ENCODE measurements around the gene CHCHD5. TPM values are rescaled to one million over a fixed set of nuclear protein-coding genes. Genes with fewer than 3 reads are reported as not detected.
"Not testable (repeated sequence)": the region's sequence is repeated elsewhere in the genome, so short reads cannot be mapped to it uniquely, and the experiment has no call there.

Gene CHCHD5
- total RNA-seq, 1 donor from 2014 or later = 30.4 TPM

DNA sequence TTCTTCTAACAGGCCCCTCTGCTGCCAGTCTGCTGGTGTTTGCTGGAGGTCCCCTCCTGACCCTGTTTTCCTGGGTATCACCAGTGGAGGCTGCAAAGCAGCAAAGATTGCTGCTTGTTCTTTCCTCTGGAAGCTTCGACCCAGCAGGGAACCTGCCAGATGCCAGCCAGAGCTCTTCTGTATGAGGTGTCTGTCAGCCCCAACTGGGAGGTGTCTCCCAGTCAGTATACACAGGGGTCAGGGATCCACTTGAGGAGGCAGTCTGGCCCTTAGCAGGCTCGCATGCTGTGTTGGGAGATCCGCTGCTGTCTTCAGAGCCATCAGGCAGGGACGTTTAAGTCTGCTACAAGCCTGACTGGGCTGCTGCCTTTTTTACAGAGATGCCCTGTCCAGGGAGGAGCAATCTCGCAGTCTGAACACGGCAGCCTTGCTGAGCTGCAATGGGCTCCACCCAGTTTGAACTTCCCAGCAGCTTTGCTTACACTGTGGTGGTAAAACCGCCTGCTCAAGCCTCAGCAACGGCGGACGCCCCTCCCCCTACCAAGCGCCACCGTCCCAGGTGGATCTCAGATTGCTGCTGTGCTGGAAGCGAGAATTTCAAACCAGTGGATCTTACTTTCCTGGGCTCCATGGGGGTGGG lies 29.9 kb downstream of the CHCHD5 start:
- no peak for DNase-seq (ENCODE audit: low read depth)
- H3K4me3 ChIP-seq (ENCODE audit: low read depth, low read length) = no peak overlapping the region
- TF ChIP-seq, protein P1, sequence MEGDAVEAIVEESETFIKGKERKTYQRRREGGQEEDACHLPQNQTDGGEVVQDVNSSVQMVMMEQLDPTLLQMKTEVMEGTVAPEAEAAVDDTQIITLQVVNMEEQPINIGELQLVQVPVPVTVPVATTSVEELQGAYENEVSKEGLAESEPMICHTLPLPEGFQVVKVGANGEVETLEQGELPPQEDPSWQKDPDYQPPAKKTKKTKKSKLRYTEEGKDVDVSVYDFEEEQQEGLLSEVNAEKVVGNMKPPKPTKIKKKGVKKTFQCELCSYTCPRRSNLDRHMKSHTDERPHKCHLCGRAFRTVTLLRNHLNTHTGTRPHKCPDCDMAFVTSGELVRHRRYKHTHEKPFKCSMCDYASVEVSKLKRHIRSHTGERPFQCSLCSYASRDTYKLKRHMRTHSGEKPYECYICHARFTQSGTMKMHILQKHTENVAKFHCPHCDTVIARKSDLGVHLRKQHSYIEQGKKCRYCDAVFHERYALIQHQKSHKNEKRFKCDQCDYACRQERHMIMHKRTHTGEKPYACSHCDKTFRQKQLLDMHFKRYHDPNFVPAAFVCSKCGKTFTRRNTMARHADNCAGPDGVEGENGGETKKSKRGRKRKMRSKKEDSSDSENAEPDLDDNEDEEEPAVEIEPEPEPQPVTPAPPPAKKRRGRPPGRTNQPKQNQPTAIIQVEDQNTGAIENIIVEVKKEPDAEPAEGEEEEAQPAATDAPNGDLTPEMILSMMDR (conservative IDR thresholded peaks at IDR 0.05; ENCODE audit: low read depth, low read length) = no peak

DNA sequence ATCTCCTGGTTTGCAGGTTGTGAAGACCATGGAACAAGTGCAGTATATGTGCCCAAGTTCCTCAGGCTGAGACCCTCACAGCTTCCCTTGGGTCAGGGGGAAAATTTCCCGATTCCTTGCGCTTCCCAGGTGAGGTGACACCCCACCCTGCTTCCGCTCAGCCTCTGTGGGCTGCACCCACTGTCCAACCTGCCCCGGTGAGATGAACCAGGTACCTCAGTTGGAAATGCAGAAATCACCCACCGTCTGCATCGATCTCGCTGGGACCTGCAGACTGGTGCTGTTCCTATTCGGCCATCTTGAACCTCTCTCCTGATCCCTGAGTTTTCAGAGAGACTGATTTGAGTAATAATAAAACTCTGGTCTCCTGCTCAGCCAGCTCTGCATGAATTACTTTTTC lies 30.6 kb downstream of the CHCHD5 start:
- H3K4me3 ChIP-seq (ENCODE audit: low read depth, low read length) = no peak overlapping the region
- DNase-seq (ENCODE audit: low read depth) = no peak
- TF ChIP-seq, protein P1 (conservative IDR thresholded peaks at IDR 0.05; ENCODE audit: low read depth, low read length) = no peak

DNA sequence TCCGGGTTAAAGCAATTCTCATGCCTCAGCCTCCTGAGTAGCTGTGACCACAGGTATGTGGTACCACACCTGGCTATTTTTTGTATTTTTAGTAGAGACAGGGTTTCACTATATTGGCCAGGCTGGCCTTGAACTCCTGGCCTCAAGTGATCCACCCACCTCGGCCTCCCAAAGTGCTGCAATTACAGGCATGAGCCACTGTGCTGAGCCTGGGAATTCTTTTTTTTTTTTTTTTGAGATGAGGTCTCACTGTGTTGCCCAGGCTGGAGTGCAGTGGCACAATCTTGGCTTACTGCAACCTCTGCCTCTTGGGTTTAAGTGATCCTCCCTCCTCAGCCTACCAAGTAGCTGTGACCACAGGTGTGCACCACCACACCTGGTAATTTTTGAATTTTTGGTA lies 31.4 kb downstream of the CHCHD5 start:
- DNase-seq (ENCODE audit: low read depth); H3K4me3 ChIP-seq (ENCODE audit: low read depth, low read length): not testable (repeated sequence)

DNA sequence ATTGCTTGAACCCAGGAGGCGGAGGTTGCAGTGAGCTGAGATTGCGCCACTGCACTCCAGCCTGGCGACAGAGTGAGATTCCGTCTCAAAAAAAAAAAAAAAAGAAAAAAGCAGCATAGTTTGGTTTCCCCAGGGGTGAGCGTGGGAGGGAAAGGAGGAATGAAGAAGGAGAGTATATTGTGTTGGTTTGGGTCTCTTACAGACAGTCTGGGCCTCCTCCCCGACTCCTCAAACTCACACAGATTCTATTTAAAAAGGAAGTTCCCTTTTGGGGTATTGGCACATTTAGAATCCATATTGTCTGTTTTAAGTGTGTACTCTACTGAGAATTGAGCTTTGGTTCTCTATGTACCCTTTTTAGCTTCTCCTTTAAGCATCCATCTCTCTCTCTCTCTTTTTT lies 34.0 kb downstream of the CHCHD5 start:
- TF ChIP-seq, protein P1 (conservative IDR thresholded peaks at IDR 0.05; ENCODE audit: low read depth, low read length) = no peak
- no peak overlapping the region for H3K4me3 ChIP-seq (ENCODE audit: low read depth, low read length)
- DNase-seq (ENCODE audit: low read depth) = no peak

DNA sequence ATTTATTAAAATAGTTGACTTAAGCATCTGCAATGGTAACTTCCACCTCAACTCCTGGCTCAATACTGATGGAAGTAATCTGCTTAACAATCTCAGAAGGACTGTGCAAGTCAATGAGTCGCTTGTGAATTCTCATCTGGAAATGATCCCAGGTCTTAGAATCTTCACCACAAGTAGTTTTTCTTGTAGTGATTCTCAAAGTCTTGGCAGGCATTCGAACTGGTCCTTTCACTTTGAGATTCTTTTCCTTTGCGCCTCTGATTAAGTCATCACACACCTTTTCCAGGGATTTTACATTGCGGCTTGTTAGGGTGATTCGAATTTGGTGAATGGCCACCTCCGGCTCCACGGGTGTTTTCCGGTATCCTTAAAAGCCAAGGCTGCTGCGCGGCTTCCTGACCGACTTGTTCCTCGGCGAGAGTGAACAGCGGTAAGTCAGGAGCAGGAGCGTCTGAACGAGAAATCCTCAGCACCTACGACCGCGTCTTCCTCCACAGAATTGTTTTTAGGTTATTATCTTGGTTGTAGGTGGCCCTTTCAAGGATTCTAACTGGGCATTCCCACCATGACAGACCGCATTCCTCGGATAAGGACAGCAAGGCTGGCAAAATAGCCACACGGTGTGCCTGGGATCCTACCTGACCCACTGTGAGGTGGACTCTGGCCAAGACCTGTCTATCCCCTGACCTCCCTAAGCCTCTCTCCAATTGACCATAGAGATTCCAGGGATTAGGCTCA lies 37.5 kb downstream of the CHCHD5 start:
- TF ChIP-seq, protein P1 (conservative IDR thresholded peaks at IDR 0.05; ENCODE audit: low read depth, low read length) = no peak
- no peak overlapping the region for H3K4me3 ChIP-seq (ENCODE audit: low read depth, low read length)
- DNase-seq (ENCODE audit: low read depth) = no peak

DNA sequence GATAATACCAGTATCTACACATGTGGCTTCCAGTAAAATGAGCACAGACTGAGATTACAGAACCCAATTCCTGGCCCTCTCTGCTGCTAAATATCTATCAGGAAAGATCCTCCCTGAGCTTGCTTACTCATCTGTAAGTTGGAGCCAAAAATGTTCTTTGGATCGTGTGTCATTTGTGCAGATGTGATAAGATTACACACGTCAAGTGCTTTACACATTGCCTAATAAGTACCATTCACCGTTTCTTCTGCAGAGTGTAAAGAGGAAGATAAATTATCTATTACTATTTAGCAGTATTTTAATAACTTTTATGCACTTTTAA lies 38.1 kb downstream of the CHCHD5 start:
- TF ChIP-seq, protein P1 (conservative IDR thresholded peaks at IDR 0.05; ENCODE audit: low read depth, low read length) = no peak
- no peak for DNase-seq (ENCODE audit: low read depth)
- no peak overlapping the region for H3K4me3 ChIP-seq (ENCODE audit: low read depth, low read length)

DNA sequence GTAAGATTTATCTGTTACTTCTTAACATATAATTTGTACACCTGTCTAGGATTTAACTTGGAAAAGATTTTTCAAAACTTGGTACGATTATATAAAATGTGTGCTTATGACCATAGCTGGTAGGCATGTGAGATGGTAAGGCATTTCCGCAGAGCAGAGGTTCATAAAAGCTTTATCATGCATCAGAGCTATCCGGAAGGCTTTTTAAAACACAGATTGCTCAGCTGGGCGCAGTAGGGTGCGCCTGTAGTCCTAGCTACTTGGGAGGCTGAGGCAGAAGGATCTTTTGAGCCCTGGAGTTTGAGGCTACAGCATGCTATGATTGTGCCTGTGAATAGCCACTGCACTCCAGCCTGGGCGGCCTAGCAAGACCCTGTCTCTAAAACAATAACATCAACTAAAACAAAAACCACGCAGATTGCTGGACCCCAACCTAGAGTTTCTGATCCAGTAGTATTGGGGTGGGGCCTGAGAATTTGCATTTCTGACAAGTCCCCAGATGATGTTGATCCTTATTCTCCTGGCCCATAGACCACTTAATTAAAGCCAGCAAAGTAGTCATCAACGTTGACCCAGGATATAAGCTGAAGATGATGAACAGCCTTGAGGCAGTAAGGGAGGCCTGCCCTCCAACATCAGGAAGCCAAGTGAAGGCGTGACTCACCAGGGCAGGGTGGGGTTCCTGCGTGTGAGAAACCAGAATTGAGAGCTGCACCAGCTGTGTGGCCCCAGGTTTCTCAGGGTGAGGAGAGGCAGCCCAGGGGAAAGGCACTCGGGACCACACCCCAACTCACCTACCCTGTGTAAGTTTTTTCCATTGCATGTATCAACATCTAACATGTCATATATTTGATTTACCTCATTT lies 39.7 kb downstream of the CHCHD5 start:
- DNase-seq (ENCODE audit: low read depth) = no peak
- no peak overlapping the region for H3K4me3 ChIP-seq (ENCODE audit: low read depth, low read length)
- TF ChIP-seq, protein P1 (conservative IDR thresholded peaks at IDR 0.05; ENCODE audit: low read depth, low read length) = no peak
